B cell (primary cell): Measurements from ENCODE around the gene WAC. TPM values are rescaled to one million over a fixed set of nuclear protein-coding genes. Genes with fewer than 3 reads are reported as not detected.

Experiments used
- ATAC-seq: fragments of 200-7000 bp; cut with Tn5 transposase; one replicate; pipeline ENCODE4 v1.10.0; 2021; ENCODE audit warnings: low read depth, mild to moderate bottlenecking, moderate number of reproducible peaks, moderate library complexity
- CTCF ChIA-PET: fragments of 350-600 bp; sonication (Branson Sonifier 250); formaldehyde crosslinking; loops from one replicate; lab custom pipeline; 2021; ENCODE audit warnings: antibody characterized with exemption, inconsistent platforms; lab: Charles Lee
- POLR2A ChIA-PET: fragments of 350-600 bp; sonication (Branson Sonifier 250); formaldehyde crosslinking; loops from one replicate; lab custom pipeline; 2021; ENCODE audit warnings: antibody characterized with exemption; lab: Charles Lee
- DNase-seq: peaks from one replicate; pipeline ENCODE4 v3.0.0; 2013
- H2AFZ ChIP-seq: 2 replicates; pipeline ENCODE4 v1.6.1; 2012; ENCODE audit warnings: mild to moderate bottlenecking, low read depth, low read length; ENCODE audit not compliant: insufficient read depth, poor library complexity, severe bottlenecking
- H3K27ac ChIP-seq, 2 donors: 1 replicate in 1 of 2; 2 replicates in 1 of 2; pipeline ENCODE4 v1.5.1; 2012 to 2013; ENCODE audit warnings: low read length in 2 of 2, mild to moderate bottlenecking in 2 of 2, moderate library complexity in 1 of 2
- H3K27me3 ChIP-seq, 4 experiments: fragments of 200-600 bp in 1 of 4; sonication (generic) in 1 of 4; replicated peaks in 1 of 4; 1 replicate in 2 of 4; 2 replicates in 2 of 4; pipeline versions ENCODE4 v1.6.1 to v1.7.0; 2013 to 2016; ENCODE audit warnings: low read length in 3 of 4, mild to moderate bottlenecking in 2 of 4, mixed read lengths in 1 of 4, moderate library complexity in 1 of 4; ENCODE audit not compliant: insufficient read depth in 4 of 4, control insufficient read depth in 3 of 4; ENCODE audit errors: control extremely low read depth in 1 of 4
- H3K36me3 ChIP-seq, 2 experiments: replicated peaks in 1 of 2; 1 replicate in 1 of 2; 2 replicates in 1 of 2; pipeline versions ENCODE4 v1.6.1 to v1.7.1; 2013; ENCODE audit warnings: low read length in 1 of 2; ENCODE audit not compliant: insufficient read depth in 2 of 2, control insufficient read depth in 1 of 2; ENCODE audit errors: control extremely low read depth in 1 of 2, extremely low read depth in 1 of 2
- H3K4me1 ChIP-seq, 2 donors: fragments of 200-600 bp in 1 of 2; sonication (generic) in 1 of 2; 1 replicate in 1 of 2; 2 replicates in 1 of 2; pipeline versions ENCODE4 v1.5.1 to v1.6.1; 2013 to 2017; ENCODE audit warnings: low read length in 2 of 2; ENCODE audit not compliant: control insufficient read depth in 2 of 2, insufficient read depth in 2 of 2
- H3K4me2 ChIP-seq: replicated peaks from 2 replicates; pipeline ENCODE3; 2012; ENCODE audit warnings: mild to moderate bottlenecking, low read depth, low read length; ENCODE audit not compliant: poor library complexity, severe bottlenecking
- H3K4me3 ChIP-seq, 5 experiments: fragments of 200-600 bp in 1 of 5; sonication (generic) in 1 of 5; 1 replicate in 3 of 5; 2 replicates in 2 of 5; pipeline versions ENCODE4 v1.5.1 to v1.7.0; 2011 to 2016; ENCODE audit warnings: low read length in 4 of 5, mild to moderate bottlenecking in 4 of 5, low read depth in 2 of 5, control low read depth in 1 of 5, moderate library complexity in 1 of 5; ENCODE audit not compliant: insufficient read depth in 1 of 5; ENCODE audit errors: control extremely low read depth in 1 of 5, extremely low read depth in 1 of 5
- H3K79me2 ChIP-seq: fragments of 200-600 bp; sonication (generic); one replicate; pipeline ENCODE4 v1.6.0; 2016; ENCODE audit warnings: low read length; ENCODE audit not compliant: control insufficient read depth, insufficient read depth
- H3K9ac ChIP-seq: fragments of 200-600 bp; sonication (generic); 2 replicates; pipeline ENCODE4 v1.6.1; 2017; ENCODE audit warnings: mild to moderate bottlenecking, low read length, moderate library complexity
- H3K9me3 ChIP-seq, 3 donors: one replicate each; pipeline versions ENCODE4 v1.6.1 to v1.7.1; 2013; ENCODE audit warnings: low read length in 2 of 3; ENCODE audit not compliant: control insufficient read depth in 2 of 3, insufficient read depth in 1 of 3; ENCODE audit errors: control extremely low read depth in 1 of 3
- H4K20me1 ChIP-seq: 2 replicates; pipeline ENCODE4 v1.6.0; 2012; ENCODE audit warnings: mild to moderate bottlenecking, low read length; ENCODE audit not compliant: insufficient read depth, control insufficient read depth, poor library complexity, severe bottlenecking
- H3K27ac Mint-ChIP-seq: one replicate; pipeline ENCODE4 v1.8.0; 2021; ENCODE audit warnings: mixed read lengths
- H3K27me3 Mint-ChIP-seq: one replicate; pipeline ENCODE4 v1.8.0; 2021; ENCODE audit warnings: mixed read lengths
- H3K4me1 Mint-ChIP-seq: one replicate; pipeline ENCODE4 v1.8.0; 2021; ENCODE audit warnings: mixed read lengths
- H3K4me3 Mint-ChIP-seq: one replicate; pipeline ENCODE4 v1.8.0; 2021; ENCODE audit warnings: mixed read lengths
- H3K9me3 Mint-ChIP-seq: one replicate; pipeline ENCODE4 v1.8.0; 2022; ENCODE audit warnings: mixed read lengths; ENCODE audit not compliant: insufficient read depth
- CTCF ChIP-seq: fragments of 200-600 bp; IDR thresholded peaks from one replicate; pipeline ENCODE4 v1.8.0; 2022; ENCODE audit warnings: antibody characterized with exemption, mild to moderate bottlenecking
- EZH2 ChIP-seq: IDR thresholded peaks from 2 replicates; pipeline ENCODE4 v1.6.1; 2012; ENCODE audit warnings: borderline replicate concordance, low read depth, mild to moderate bottlenecking, moderate library complexity, low read length; ENCODE audit not compliant: insufficient read depth, poor library complexity, severe bottlenecking
- WGBS: methylation state at CpG from one replicate; pipeline ENCODE4 v1.1.5; 2013; ENCODE audit warnings: missing lambda C conversion rate; ENCODE audit not compliant: insufficient coverage; 5-methylcytosine and 5-hydroxymethylcytosine counted together
- intact Hi-C: fragments of 100-400 bp; cut with micrococcal nuclease; formaldehyde crosslinking; loops from one replicate; pipeline ENCODE4 v1.10.0; 2022
- polyA plus RNA-seq: library from polyadenylated mRNA; depleted of rRNA; stranded (reverse); fragments of >200 nt; gene quantifications from 2 replicates; pipeline ENCODE4 v1.2.3, GENCODE V29; 2012
- total RNA-seq, 2 donors: library from RNA; stranded (reverse); fragments of 120-200 nt in 1 of 2; gene quantifications; 1 replicate in 1 of 2; 2 replicates in 1 of 2; pipeline versions ENCODE4 v1.2.3 to v1.2.4, GENCODE V29; 2013 to 2022

The WAC gene
- total and polyA plus RNA-seq, 2 donors (not counting 1 experiment from before 2014, with no cell fraction given): 77.4 to 196 TPM

- intact Hi-C loops: no loop called here
- H3K27me3 ChIP-seq: no peaks in the 10 kb centered on the region
- H3K4me1 Mint-ChIP-seq: no peaks in the 10 kb centered on the region
- CTCF ChIA-PET: interaction anchor here (0.9 to 2.4 kb wide), 3 partner anchors 8 to 12 kb away, joined by 3 to 6 read pairs (median 4); no protein-coding TSS in a partner anchor
- no peak overlapping the region for H3K4me2 ChIP-seq
- H3K27ac ChIP-seq: peak overlapping the region in 1 of 2 donors; percentile 31
- no peak overlapping the region for H3K9ac ChIP-seq
- H3K27me3 Mint-ChIP-seq: no peaks in the 10 kb centered on the region
- WGBS: no CpG with 5 or more reads among the region's 2 CpGs
- no peak overlapping the region for H2AFZ ChIP-seq
- H3K4me1 ChIP-seq: no peaks in the 10 kb centered on the region
- no peaks in the 10 kb centered on the region for H3K9me3 ChIP-seq
- no peak overlapping the region for H3K4me3 ChIP-seq
- no peak overlapping the region for H3K4me3 Mint-ChIP-seq
- POLR2A ChIA-PET: no interaction called here
- ATAC-seq: no peak
- no peaks in the 10 kb centered on the region for H3K79me2 ChIP-seq
- no peak for DNase-seq
- H4K20me1 ChIP-seq: no peaks in the 10 kb centered on the region
- no peak overlapping the region for H3K27ac Mint-ChIP-seq
- no peaks in the 10 kb centered on the region for H3K9me3 Mint-ChIP-seq
- TF ChIP-seq CTCF (no peak), EZH2 (no peak)
- H3K36me3 ChIP-seq: peaks cover 2 to 46% of the 10 kb centered on the region in 2 experiments
These were observed 87.3 kb downstream of the WAC start for GRCh38 chr10:28620251-28620650.

GRCh38 chr10:28623483-28623882 is 90.6 kb downstream of the WAC start:
- Histone ChIP-seq H3K36me3 (peaks cover 0 to 14% of the 10 kb centered on the region in 2 experiments), H3K27me3 (no peaks in the 10 kb centered on the region), H3K4me3 (no peak overlapping the region), H4K20me1 (no peaks in the 10 kb centered on the region), H2AFZ (no peak overlapping the region), H3K9ac (no peak overlapping the region), H3K79me2 (no peaks in the 10 kb centered on the region), H3K9me3 (no peaks in the 10 kb centered on the region), H3K27ac (no peak overlapping the region), H3K4me2 (no peak overlapping the region), H3K4me1 (peaks cover 0 to 3% of the 10 kb centered on the region in 2 donors)
- CTCF ChIA-PET: interaction anchor here (1.2 kb wide), 1 partner anchor 9 kb away, joined by 3 read pairs; no protein-coding TSS in a partner anchor
- Mint-ChIP-seq H3K27me3 (peaks cover 10% of the 10 kb centered on the region), H3K27ac (no peak overlapping the region), H3K9me3 (no peaks in the 10 kb centered on the region), H3K4me1 (peaks cover 5% of the 10 kb centered on the region), H3K4me3 (no peak overlapping the region)
- WGBS: 95% methylated on average over 7 of the region's 7 CpGs
- no peak for TF ChIP-seq EZH2
- POLR2A ChIA-PET: no interaction called here
- ATAC-seq (no peak), DNase-seq (no peak)
- intact Hi-C loops: no loop called here
